SK-N-DZ (cell line): ENCODE data around the gene NTM.

Experiments used
- DNase-seq: peaks from one replicate; pipeline ENCODE4 v3.0.0-alpha.2; 2015; ENCODE audit warnings: low spot score

NTM gene

GRCh38 chr11:131817687-131818188, 447.3 kb downstream of the NTM start:
- DNase-seq: no peak

GRCh38 chr11:131819865-131820264, 449.4 kb downstream of the NTM start:
- DNase-seq: no peak

GRCh38 chr11:131822506-131822905, 452.1 kb downstream of the NTM start:
- DNase-seq: no peak

GRCh38 chr11:131823772-131824171, 453.4 kb downstream of the NTM start:
- DNase-seq: no peak

GRCh38 chr11:131824771-131825170, 454.4 kb downstream of the NTM start:
- no peak for DNase-seq

- no peak for DNase-seq
Measured at GRCh38 chr11:131827430-131827829, 457.0 kb downstream of the NTM start.

GRCh38 chr11:131829725-131830124, 459.3 kb downstream of the NTM start:
- no peak for DNase-seq

GRCh38 chr11:131832079-131832478, 461.7 kb downstream of the NTM start:
- DNase-seq: no peak

GRCh38 chr11:131833366-131833765, 463.0 kb downstream of the NTM start:
- DNase-seq: no peak

GRCh38 chr11:131837562-131837961, 467.1 kb downstream of the NTM start:
- no peak for DNase-seq

- DNase-seq: no peak
Measured at GRCh38 chr11:131838016-131838415, 467.6 kb downstream of the NTM start.

- DNase-seq: no peak
Measured at GRCh38 chr11:131839326-131839725, 468.9 kb downstream of the NTM start.

- DNase-seq: no peak
Measured at GRCh38 chr11:131840545-131840944, 470.1 kb downstream of the NTM start.

GRCh38 chr11:131841028-131841427, 470.6 kb downstream of the NTM start:
- no peak for DNase-seq

GRCh38 chr11:131841925-131842635, 471.7 kb downstream of the NTM start:
- DNase-seq: no peak

- DNase-seq: no peak
Measured at GRCh38 chr11:131845255-131845654, 474.8 kb downstream of the NTM start.

- no peak for DNase-seq
Measured at GRCh38 chr11:131849485-131849884, 479.1 kb downstream of the NTM start.

- DNase-seq: no peak
Measured at GRCh38 chr11:131850507-131850906, 480.1 kb downstream of the NTM start.

- DNase-seq: no peak
Measured at GRCh38 chr11:131851964-131852755, 481.7 kb downstream of the NTM start.

GRCh38 chr11:131852757-131853156, 482.3 kb downstream of the NTM start:
- DNase-seq: no peak

GRCh38 chr11:131854391-131854790, 484.0 kb downstream of the NTM start:
- no peak for DNase-seq

- no peak for DNase-seq
Measured at GRCh38 chr11:131855320-131855719, 484.9 kb downstream of the NTM start.

- no peak for DNase-seq
Measured at GRCh38 chr11:131857246-131857645, 486.8 kb downstream of the NTM start.
